NCI-H446 (cell line): ENCODE measurements around the gene SLC41A3.
"Not testable (repeated sequence)": the region's sequence is repeated elsewhere in the genome, so short reads cannot be mapped to it uniquely, and the experiment has no call there.

Source experiments
- DNase-seq, 2 experiments: peaks; one replicate each; lab custom pipeline; 2025; lab: John Stamatoyannopoulos, UW

The SLC41A3 gene

GRCh38 chr3:126082362-126083137 lies 1.4 kb downstream of the SLC41A3 start:
- no peak for DNase-seq

- peak; percentile 29 to 44 for DNase-seq
Measured at GRCh38 chr3:126081618-126082361, 2.1 kb downstream of the SLC41A3 start.

GRCh38 chr3:126080970-126081369 lies 3.0 kb downstream of the SLC41A3 start:
- no peak for DNase-seq

GRCh38 chr3:126078866-126079265 lies 5.1 kb downstream of the SLC41A3 start:
- DNase-seq, result no peak

DNA sequence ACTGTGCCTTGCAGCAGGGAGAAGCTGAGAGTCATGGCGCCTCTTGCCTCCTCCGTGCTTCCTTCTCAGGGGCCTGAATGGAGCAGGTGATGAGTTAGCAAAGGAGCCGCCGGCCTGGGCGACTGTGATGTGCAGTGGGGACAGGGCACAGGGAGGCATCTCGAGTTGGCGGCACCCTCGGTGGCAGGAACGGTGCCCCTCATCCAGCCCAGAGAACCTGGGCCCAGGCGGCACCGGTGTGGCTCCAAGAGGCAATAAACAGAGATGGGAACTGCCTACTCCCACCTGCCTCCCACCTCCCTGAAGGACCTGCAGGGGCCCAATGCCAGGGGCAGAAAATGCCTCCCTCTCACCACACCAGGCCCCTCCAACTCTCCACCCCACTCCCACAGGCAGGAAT lies 6.2 kb downstream of the SLC41A3 start:
- DNase-seq, result no peak

GRCh38 chr3:126076140-126076539 lies 7.8 kb downstream of the SLC41A3 start:
- DNase-seq, result no peak

- no peak for DNase-seq
Measured at GRCh38 chr3:126070146-126070545, 13.8 kb downstream of the SLC41A3 start.

- DNase-seq, result no peak
Measured at GRCh38 chr3:126067959-126068358, 16.0 kb downstream of the SLC41A3 start.

DNA sequence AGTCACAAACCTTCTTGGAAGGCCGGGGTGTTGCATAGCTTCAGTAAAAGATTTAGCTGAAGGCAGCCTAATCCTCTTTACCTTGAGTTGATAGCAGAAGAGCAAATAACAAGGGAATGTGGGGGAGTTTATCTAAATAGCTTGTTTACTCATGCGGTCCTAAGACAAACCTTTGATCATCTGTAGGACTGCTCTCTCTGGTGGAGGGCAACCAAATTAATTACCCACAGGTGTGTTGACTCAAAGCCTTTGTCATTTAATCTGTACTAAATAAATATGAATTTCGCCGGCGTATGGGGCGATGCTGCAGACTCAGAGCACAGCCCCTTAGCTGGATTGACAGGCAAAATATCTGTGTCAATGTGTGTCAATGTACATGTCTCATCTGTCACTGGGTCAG lies 17.2 kb downstream of the SLC41A3 start:
- not testable (repeated sequence) for DNase-seq

GRCh38 chr3:126065876-126066275 lies 18.0 kb downstream of the SLC41A3 start:
- no peak for DNase-seq

GRCh38 chr3:126064627-126065258 lies 19.2 kb downstream of the SLC41A3 start:
- no peak for DNase-seq

GRCh38 chr3:126063358-126063965 lies 20.5 kb downstream of the SLC41A3 start:
- no peak for DNase-seq

- DNase-seq, result no peak
Measured at GRCh38 chr3:126061301-126062032, 22.5 kb downstream of the SLC41A3 start.

DNA sequence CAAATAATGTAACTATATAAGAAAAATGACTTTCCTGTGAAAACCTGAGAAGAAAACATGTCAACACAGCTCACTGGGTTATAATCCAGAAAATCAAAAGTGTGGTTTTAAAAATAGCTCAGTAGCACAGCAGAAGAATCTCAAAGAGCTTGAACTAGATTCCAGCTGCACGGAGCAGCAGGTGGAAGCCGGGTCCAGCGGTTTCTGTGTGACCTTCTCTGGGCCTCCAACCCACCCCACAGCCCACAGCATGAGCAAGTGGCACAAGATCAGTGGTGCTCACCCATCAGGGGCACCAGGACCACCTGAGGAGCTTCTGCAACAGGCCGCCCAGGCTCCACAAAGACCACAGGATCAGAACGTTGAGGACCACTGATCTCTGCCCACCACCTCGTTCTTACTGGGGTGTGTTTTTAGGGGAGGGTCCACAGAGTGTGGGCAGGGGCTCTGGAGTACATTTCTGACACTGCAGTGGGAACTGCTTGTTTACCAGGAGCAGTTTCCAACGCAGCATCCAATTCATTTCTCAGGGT lies 23.2 kb downstream of the SLC41A3 start:
- no peak for DNase-seq

DNA sequence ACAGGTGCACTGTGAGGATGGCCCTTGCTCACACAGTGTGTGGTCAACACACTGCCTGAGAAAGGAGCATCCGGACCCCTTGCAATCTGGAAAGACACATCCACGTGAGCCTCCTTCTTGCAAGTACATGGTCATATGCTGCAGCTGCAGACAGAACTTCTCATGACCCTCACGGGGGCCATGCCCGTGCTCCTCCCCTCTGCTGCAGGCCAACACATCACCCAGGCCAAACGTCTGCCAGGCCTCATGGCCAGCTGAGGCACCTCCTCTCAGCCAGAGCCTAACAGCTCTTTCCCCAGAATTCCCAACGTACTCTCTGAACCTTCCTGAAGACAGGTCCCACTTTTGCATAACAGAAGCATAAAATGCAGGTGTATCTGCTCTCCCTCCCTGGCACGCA lies 25.3 kb downstream of the SLC41A3 start:
- no peak for DNase-seq

- no peak for DNase-seq
Measured at GRCh38 chr3:126057936-126058335, 26.0 kb downstream of the SLC41A3 start.

GRCh38 chr3:126057501-126057819 lies 26.5 kb downstream of the SLC41A3 start:
- no peak for DNase-seq

- DNase-seq, result no peak
Measured at GRCh38 chr3:126056681-126057500, 27.0 kb downstream of the SLC41A3 start.

DNA sequence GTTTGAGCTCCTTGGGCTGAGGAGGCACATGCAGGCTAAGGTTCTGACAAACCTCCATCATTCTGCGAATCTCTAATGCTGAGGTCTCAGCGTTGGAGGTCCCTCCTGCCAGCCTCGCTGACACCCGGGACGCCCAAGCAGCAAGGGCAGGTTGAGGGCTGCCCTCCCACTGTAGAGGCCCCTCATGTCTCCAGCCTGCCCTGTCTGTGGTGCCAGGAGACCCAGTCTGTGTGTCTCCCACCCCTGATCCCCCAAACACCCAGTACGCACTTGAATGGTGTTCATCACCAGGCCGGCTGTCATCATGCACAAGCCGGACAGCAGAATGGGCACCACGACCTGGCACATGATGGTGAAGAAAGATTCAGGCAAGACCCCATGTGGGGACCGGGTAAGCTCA lies 27.8 kb downstream of the SLC41A3 start:
- DNase-seq, result no peak

GRCh38 chr3:126054870-126055269 lies 29.1 kb downstream of the SLC41A3 start:
- DNase-seq, result no peak
